Hematopoietic multipotent progenitor cell (in vitro differentiated cells): ENCODE measurements around the gene ELP5. TPM values are rescaled to one million over a fixed set of nuclear protein-coding genes. Genes with fewer than 3 reads are reported as not detected.

Source experiments
- DNase-seq, 3 donors: peaks; one replicate each; pipeline ENCODE4 v3.0.0-alpha.2; 2011 to 2015; ENCODE audit warnings: low read depth in 2 of 3, low spot score in 2 of 3
- total RNA-seq: library from RNA; depleted of rRNA; stranded (reverse); fragments of >200 nt; gene quantifications from one replicate; pipeline ENCODE4 v1.2.3, GENCODE V29; 2012

ELP5 gene, protein sequence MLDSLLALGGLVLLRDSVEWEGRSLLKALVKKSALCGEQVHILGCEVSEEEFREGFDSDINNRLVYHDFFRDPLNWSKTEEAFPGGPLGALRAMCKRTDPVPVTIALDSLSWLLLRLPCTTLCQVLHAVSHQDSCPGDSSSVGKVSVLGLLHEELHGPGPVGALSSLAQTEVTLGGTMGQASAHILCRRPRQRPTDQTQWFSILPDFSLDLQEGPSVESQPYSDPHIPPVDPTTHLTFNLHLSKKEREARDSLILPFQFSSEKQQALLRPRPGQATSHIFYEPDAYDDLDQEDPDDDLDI
- 54.7 TPM for total RNA-seq

- peak in 2 of 3 donors; percentile 96 to 99 for DNase-seq
Observed at GRCh38 chr17:7252176-7253043, at the start of gene ELP5. Gene ELP5 (plus strand): TSS chr17:7252215. CDS start chr17:7252551, 336 bp downstream.

DNA sequence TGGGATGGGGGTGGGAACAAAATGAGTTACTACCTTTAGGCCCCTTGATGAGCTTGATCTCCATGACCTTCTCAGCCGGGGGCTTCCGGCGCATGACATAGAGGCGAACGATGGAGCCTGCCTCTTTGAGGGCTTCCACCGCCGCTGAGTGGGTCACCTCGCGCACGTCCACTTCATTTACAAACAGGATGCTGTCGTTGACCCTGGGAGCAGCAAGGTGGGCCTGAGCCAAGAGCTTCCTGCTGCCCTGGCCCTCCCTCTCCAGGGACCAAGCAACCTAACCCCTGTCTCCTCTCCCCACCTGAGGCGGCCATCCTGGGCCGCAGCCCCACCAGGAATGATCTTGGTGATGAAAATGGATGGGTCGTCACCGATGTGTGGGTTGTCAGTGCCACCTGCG lies 48.6 kb upstream of the ELP5 start:
- no peak for DNase-seq

DNA sequence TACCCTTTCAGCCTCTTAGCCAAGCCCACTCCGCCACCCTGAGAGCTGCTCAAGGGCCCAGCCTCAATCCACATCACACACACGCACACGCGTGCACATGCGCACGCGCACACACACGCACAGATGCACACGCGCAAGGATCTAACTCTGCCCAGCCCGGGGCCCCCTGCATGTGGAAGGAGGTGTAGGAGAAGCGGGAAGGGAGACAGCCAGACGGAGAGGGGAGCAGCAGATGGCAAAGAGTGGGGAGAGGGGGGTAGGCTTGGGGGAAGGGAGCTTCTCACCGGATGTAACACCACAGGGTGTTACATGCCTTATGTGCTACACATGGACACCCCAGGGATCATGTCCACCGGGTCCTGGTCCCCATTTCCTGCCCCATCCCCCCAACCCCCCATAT lies 47.7 kb upstream of the ELP5 start:
- no peak for DNase-seq

DNA sequence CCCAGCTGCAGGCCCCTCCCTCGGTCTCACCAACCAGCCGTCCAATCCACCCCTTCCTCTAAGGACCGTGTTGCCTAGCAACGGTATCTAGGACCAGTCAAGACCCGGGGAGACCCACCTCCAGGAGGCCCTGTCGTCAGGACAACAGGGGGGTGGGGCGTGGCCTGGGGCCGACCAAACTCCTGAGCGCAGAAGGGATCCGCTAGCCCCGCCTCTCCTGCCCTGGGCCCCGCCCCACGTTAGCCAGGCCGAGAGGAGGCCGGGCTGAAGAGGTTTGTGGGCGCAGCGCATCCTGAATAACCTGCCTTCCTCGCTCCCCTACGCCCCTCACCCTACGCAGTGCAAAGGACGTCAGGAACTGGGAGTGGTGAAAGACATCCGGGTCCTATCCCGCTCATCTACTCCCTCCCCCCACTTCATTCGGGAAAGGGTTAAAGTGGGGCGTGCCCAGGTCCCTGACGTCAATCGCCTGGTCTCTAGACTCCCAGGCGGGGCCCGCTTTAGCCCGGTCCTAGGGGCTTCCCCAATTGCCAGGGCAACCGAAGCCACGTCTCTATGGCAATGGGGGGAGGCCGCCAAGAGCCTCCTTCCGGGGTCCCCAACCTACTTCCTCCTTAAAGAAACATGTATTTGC lies 47.1 kb upstream of the ELP5 start:
- DNase-seq: peak; percentile 95 to 97 (median 96)

DNA sequence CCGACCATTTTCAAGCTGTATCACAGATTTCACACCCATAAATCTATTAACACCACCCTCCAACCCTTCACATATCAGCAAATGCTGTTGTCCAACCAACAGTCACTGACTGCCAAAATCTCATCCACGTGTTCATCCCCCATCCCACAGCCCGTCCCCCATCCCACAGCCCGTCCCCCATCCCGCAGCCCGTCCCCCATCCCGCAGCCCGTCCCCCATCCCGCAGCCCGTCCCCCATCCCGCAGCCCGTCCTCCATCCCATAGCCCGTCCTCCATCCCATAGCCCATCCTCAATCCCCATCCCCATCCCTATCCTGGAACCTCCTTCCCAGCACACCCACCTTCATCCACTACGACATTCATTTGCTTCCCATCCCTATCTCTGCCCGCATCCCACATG lies 46.5 kb upstream of the ELP5 start:
- DNase-seq: no peak

DNA sequence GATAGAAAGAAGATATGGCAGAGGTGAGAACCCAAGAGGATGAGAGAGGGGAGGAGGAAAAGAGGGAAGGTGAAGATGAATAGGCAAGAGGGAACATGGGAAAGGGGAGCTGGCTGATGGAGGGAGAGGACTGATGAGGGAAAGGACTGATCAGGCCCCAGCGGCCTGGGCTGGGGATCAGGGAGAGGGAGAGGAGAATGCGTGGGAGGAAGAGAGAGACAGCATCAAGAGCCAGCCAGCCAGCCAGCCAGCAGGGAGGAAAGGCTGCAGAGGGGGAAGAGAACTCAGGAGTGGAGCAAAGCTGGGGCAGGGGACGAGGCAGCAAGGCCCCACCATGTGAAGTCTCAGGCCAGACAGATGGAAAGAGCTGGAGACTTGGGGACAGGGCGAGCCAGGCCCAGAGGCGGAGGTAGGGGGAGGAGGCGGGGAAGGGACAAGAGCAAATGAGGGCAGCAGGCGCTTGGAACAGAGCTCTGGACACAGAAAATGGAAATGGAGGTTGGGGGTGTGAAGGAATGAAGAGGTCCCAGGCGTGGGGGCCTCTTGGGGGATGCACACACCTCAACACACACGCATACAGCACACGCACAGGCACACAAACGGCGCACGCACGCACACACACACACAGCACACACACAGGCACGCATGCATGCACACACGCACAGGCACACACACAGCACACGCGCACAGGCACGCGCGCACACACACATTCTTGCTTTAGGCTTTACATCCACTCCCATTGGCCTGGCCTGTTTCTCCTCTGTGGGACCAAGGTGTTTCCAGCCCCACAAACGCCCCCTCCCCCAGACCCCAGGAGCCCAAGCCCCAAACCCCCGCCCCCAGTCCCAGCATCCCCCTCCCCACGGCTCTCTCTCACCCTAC lies 44.7 kb upstream of the ELP5 start:
- DNase-seq: no peak

DNA sequence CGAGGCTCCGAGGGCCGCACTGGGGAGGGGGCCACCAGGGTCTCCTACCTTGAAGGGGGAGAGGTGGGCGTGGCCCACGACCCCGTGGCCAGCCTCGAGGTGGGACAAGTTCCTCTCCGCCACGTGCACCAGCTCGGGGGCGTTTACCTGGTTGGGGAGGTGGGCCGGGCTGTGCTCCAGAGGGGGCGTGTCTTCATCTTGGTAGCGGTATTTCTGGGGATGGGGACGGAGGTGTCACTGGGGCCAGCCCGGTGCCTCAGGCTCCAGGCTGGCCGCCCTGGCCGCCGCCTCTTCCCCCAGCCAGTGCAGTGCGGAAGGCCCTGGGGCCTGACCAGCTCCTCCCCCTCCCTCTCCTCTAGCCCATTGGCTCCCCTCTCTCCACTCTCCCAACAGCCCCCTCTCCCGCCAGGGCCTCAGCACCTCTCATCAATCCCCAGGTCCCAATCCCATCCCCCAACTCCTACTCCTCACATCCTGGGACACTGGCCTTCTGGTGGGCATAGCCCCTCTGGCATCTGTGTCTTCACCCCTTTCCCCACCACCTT lies 43.9 kb upstream of the ELP5 start:
- no peak for DNase-seq

DNA sequence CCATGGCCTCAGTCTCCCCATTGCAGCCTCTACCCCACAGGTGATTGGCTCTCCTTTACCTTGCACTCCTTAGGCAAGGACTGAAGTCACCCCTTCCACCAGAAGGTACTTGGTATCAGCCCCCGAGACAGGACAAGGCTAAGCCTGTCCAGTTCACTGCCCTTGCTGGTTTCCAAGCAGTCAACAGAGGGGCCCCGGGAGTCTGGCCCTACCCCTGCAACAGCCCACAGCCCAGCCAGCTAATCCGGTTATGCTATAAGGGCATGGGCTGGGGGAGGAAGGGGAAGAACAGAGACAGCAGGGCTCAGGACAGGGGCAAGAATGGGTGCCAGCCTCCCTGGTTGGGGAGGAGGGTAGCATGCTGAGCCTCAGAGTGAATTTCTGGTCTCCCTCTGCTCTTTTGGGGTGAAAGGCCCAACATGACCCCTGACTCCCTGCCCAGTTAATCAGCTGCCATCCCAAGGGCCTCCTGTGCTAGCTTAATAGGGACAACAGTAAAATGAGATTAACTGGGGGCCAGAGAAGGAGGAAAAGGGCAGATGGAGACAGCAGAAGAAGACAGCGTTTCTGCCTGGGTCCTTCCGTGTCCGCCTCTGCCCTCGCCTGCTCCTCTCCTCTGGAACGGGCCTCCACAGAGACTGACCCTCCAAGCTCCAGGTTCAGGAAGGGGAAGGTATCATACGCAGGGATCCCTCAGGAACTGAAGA lies 43.1 kb upstream of the ELP5 start:
- no peak for DNase-seq

- DNase-seq: no peak
Observed at GRCh38 chr17:7211491-7212273, 40.3 kb upstream of the ELP5 start.

- DNase-seq: peak; percentile 83 to 96 (median 94)
Observed at GRCh38 chr17:7213895-7214299, 38.1 kb upstream of the ELP5 start.

- peak; percentile 95 to 99 (median 99) for DNase-seq
Observed at GRCh38 chr17:7214300-7215135, 37.5 kb upstream of the ELP5 start.

DNA sequence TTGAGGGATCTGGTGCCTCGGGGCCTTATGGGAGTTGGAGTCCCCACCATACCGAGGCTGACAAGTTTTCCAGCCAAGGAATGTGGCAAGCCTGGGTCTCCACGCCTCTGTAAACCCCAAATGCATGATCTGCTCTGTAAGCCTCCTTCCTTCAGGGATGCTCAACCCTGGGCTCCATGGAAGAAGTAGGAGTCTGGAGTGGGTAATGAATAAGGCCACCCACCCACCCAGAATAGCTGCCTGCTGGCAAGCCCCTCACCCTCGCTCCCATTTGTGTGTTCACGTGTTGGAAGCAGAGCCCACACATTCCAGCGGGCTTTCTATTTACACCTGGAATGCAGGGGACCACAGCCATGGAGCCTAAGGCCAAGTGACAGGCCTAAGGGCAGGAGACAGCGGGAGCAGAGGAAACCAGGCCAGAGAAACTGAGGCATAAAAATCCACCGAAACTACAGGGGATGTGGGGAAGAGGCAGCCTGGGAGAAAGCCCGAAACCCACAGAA lies 36.8 kb upstream of the ELP5 start:
- no peak for DNase-seq

DNA sequence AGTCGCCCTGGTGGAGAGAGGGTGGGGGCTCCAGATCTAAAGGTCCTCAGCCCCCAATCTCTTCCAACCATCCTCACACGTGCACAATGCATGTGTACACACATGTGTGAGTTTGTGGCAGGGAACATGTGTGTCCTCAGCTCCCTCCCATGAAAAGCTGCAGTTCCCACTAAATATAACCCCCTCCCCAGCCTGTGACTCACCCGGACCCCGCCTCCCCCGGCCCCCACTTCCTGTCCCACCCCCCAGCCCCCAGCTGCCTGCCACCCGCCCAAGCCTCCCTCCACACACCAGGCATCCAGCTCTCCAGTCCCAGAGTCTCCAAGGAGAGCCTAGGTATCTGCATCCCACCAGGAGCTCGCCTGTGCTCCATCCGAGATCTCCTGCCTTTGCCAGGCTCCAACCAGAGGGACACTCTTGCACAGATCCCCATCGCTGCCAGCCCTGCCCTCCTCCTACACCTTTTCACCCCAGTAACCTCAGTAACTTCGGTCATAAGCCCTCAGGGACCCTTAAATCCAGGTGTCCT lies 36.3 kb upstream of the ELP5 start:
- no peak for DNase-seq

DNA sequence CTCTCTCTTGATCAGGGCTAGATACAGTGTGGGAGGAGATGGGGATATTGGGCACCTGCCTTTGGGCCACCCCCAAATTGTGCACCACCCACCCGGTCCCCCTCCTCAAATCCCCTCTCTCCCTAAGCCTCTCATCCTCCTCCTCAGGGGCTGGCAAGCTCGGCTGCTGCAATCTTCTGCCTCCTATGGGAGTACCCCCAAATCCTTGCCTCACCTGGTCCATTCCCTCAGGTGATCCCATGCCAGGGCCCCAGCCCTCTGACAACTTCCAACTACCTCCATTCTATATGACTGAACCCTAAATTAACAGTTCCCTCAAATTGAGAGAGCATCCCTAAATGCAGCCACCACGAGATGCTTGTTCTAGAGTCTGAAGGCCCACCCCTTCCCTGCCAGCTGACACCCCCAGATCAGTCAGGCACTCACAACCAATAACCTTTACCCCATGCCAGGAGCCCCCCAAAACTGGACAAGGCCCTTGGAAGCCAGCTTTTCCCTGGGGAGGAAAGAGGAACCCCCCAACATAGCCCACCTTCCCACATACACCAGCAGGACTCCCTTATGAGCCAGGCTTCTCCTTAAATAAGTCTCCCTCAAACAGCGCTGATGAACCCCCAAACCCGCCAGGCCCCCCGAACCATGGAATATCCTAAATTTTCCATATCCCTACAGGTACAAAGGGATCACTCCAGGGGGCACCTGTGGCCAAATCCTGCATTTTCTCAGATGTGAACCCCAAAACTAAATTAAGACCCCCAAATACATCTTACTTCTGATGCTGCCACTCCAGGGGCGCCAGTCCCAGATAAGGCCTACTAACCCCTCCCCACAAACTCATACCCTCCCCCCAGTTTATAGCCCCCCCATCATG lies 35.5 kb upstream of the ELP5 start:
- DNase-seq: no peak

- peak in 1 of 3 donors; percentile 75 for DNase-seq
Observed at GRCh38 chr17:7217113-7217987, 34.7 kb upstream of the ELP5 start.

- no peak for DNase-seq
Observed at GRCh38 chr17:7218166-7218565, 33.8 kb upstream of the ELP5 start.
